ACC112 (cell line): ENCODE data around the gene CAPZB.
"Not testable (repeated sequence)": the region's sequence is repeated elsewhere in the genome, so short reads cannot be mapped to it uniquely, and the experiment has no call there.

Experiments used
- H2AFZ ChIP-seq: fragments of 200-600 bp; sonication (generic); one replicate; pipeline ENCODE4 v1.6.0; 2017; ENCODE audit warnings: antibody characterized with exemption, low read length; ENCODE audit not compliant: unreplicated experiment
- H3K27ac ChIP-seq: fragments of 200-600 bp; sonication (generic); 2 replicates; pipeline ENCODE4 v1.5.1; 2014; ENCODE audit warnings: low read depth, mild to moderate bottlenecking, antibody characterized with exemption, low read length, moderate library complexity
- H3K27me3 ChIP-seq: fragments of 200-600 bp; sonication (generic); 2 replicates; pipeline ENCODE4 v1.6.1; 2014; ENCODE audit warnings: mild to moderate bottlenecking, antibody characterized with exemption, low read length, moderate library complexity, mixed read lengths; ENCODE audit not compliant: insufficient read depth
- H3K36me3 ChIP-seq: fragments of 200-600 bp; sonication (generic); 2 replicates; pipeline ENCODE4 v1.6.1; 2016; ENCODE audit warnings: mild to moderate bottlenecking, antibody characterized with exemption, low read length, moderate library complexity, mixed read lengths; ENCODE audit not compliant: insufficient read depth
- H3K4me1 ChIP-seq: fragments of 200-600 bp; sonication (generic); one replicate; pipeline ENCODE4 v1.6.1; 2016; ENCODE audit warnings: low read length, mixed read lengths; ENCODE audit not compliant: insufficient read depth, unreplicated experiment, control insufficient read depth
- H3K4me3 ChIP-seq: fragments of 200-600 bp; sonication (generic); 2 replicates; pipeline ENCODE4 v1.5.1; 2014; ENCODE audit warnings: mild to moderate bottlenecking, low read depth, low read length
- H3K79me2 ChIP-seq: fragments of 200-600 bp; sonication (generic); one replicate; pipeline ENCODE4 v1.6.0; 2016; ENCODE audit warnings: low read length; ENCODE audit not compliant: control insufficient read depth, unreplicated experiment, insufficient read depth

The CAPZB gene

GRCh38 chr1:19485362-19486187 lies at the start of gene CAPZB:
CAPZB (minus strand) TSS chr1:19485539; CDS start chr1:19485438, 101 bp downstream.
- H2AFZ ChIP-seq, result peak within 1 kb of the TSS; percentile 77

GRCh38 chr1:19534281-19534680 lies 48.9 kb upstream of the CAPZB start:
- no peak overlapping the region for H3K27ac ChIP-seq
- no peaks in the 10 kb centered on the region for H3K36me3 ChIP-seq
- no peaks in the 10 kb centered on the region for H3K4me1 ChIP-seq
- no peaks in the 10 kb centered on the region for H3K27me3 ChIP-seq
- H3K79me2 ChIP-seq, result no peaks in the 10 kb centered on the region
- H2AFZ ChIP-seq, result no peak overlapping the region
- no peak overlapping the region for H3K4me3 ChIP-seq

More at GRCh38 chr1:19485362-19486187, at the start of gene CAPZB:
- Histone ChIP-seq H3K27me3 (no peaks in the 10 kb centered on the region), H3K27ac (peak within 1 kb of the TSS; percentile 88), H3K4me3 (peak within 1 kb of the TSS; percentile 100), H3K79me2 (peaks cover 57% of the 10 kb centered on the region), H3K4me1 (peaks cover 49% of the 10 kb centered on the region), H3K36me3 (peaks cover 13% of the 10 kb centered on the region)

GRCh38 chr1:19533626-19534025 lies 48.3 kb upstream of the CAPZB start:
- no peak overlapping the region for H3K4me3 ChIP-seq
- no peak overlapping the region for H2AFZ ChIP-seq
- H3K79me2 ChIP-seq, result no peaks in the 10 kb centered on the region
- H3K27ac ChIP-seq, result no peak overlapping the region
- H3K4me1 ChIP-seq, result no peaks in the 10 kb centered on the region
- no peaks in the 10 kb centered on the region for H3K36me3 ChIP-seq
- no peaks in the 10 kb centered on the region for H3K27me3 ChIP-seq

GRCh38 chr1:19532519-19532918 lies 47.2 kb upstream of the CAPZB start:
- Histone ChIP-seq H3K79me2 (no peaks in the 10 kb centered on the region), H2AFZ (no peak overlapping the region), H3K4me1 (no peaks in the 10 kb centered on the region), H3K27me3 (no peaks in the 10 kb centered on the region), H3K27ac (no peak overlapping the region), H3K36me3 (no peaks in the 10 kb centered on the region), H3K4me3 (no peak overlapping the region)

- H3K4me1 ChIP-seq, result no peaks in the 10 kb centered on the region
- H3K27ac ChIP-seq, result no peak overlapping the region
- H3K36me3 ChIP-seq, result no peaks in the 10 kb centered on the region
- H3K27me3 ChIP-seq, result no peaks in the 10 kb centered on the region
- H2AFZ ChIP-seq, result no peak overlapping the region
- no peaks in the 10 kb centered on the region for H3K79me2 ChIP-seq
- no peak overlapping the region for H3K4me3 ChIP-seq
Observed at GRCh38 chr1:19529664-19530063, 44.3 kb upstream of the CAPZB start.

- Histone ChIP-seq H3K27ac (no peak overlapping the region), H3K36me3 (no peaks in the 10 kb centered on the region), H3K4me3 (no peak overlapping the region), H3K4me1 (no peaks in the 10 kb centered on the region), H2AFZ (no peak overlapping the region), H3K27me3 (no peaks in the 10 kb centered on the region), H3K79me2 (no peaks in the 10 kb centered on the region)
Observed at GRCh38 chr1:19528438-19528837, 43.1 kb upstream of the CAPZB start.

- H3K4me3 ChIP-seq, result no peak overlapping the region
- H3K36me3 ChIP-seq, result no peaks in the 10 kb centered on the region
- no peaks in the 10 kb centered on the region for H3K79me2 ChIP-seq
- H3K4me1 ChIP-seq, result no peaks in the 10 kb centered on the region
- H3K27me3 ChIP-seq, result no peaks in the 10 kb centered on the region
- no peak overlapping the region for H3K27ac ChIP-seq
- H2AFZ ChIP-seq, result no peak overlapping the region
Observed at GRCh38 chr1:19525607-19526545, 40.5 kb upstream of the CAPZB start.

GRCh38 chr1:19524791-19525190 lies 39.5 kb upstream of the CAPZB start:
- Histone ChIP-seq H3K4me3 (no peak overlapping the region), H3K27ac (no peak overlapping the region), H3K79me2 (no peaks in the 10 kb centered on the region), H3K36me3 (no peaks in the 10 kb centered on the region), H3K27me3 (no peaks in the 10 kb centered on the region), H2AFZ (no peak overlapping the region), H3K4me1 (no peaks in the 10 kb centered on the region)

- not testable (repeated sequence) for H3K36me3 ChIP-seq, H3K27me3 ChIP-seq, H2AFZ ChIP-seq, H3K4me3 ChIP-seq, H3K4me1 ChIP-seq, H3K27ac ChIP-seq, H3K79me2 ChIP-seq
Observed at GRCh38 chr1:19522570-19522969, 37.2 kb upstream of the CAPZB start.

- no peaks in the 10 kb centered on the region for H3K27me3 ChIP-seq
- no peaks in the 10 kb centered on the region for H3K4me1 ChIP-seq
- H3K4me3 ChIP-seq, result no peak overlapping the region
- no peaks in the 10 kb centered on the region for H3K79me2 ChIP-seq
- no peaks in the 10 kb centered on the region for H3K36me3 ChIP-seq
- no peak overlapping the region for H3K27ac ChIP-seq
- H2AFZ ChIP-seq, result no peak overlapping the region
Observed at GRCh38 chr1:19521411-19521810, 36.1 kb upstream of the CAPZB start.
